ENCODE measurements around the gene AARS2.

Gene AARS2

GRCh38 chr6:44272999-44273566, 40.1 kb downstream of the AARS2 start:
- DNase-seq, result no peak

GRCh38 chr6:44272529-44272928, 40.6 kb downstream of the AARS2 start:
- no peak for DNase-seq

DNA sequence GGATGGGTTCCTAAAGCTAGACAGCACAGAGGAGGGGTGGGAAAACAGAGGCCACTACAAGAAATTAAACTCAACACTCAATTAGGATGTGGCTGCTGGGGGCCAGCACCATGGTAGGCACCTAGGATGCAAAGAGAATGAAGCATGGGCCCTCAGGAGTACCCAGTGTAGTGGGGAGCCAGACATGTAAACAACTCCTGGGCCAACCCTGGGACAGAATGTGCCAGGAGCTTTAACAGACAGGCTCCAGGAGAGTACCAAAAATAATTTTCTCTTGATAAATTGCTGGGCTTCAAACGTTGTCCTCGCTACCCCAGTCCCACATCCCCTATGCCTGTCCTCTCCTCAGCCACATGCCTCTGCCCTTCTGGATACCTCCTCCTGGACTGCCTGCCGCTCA, 41.2 kb downstream of the AARS2 start:
- no peak for DNase-seq

DNA sequence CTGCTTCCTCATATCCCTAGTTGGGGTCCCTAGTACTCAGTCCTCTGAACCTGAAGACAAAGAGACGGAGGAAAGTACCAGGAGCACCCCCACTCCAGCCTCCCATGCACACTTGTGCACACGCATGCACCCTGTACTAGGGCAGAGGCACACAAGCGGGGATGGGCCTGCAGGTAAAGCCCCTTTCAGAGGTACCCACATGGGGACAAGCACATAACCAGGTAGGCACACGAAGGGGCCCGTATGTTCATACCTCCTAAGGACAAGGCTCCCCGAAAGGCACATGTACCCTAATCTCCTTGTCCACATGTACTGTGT, 41.8 kb downstream of the AARS2 start:
- DNase-seq, result no peak

GRCh38 chr6:44270526-44271405, 42.4 kb downstream of the AARS2 start:
- DNase-seq, result peak; percentile 43

- peak; percentile 37 for DNase-seq
Observed at GRCh38 chr6:44269921-44270525, 43.1 kb downstream of the AARS2 start, which contains the start of gene TMEM151B. TMEM151B (plus strand) TSS chr6:44270450; CDS start chr6:44270743, 293 bp downstream.

DNA sequence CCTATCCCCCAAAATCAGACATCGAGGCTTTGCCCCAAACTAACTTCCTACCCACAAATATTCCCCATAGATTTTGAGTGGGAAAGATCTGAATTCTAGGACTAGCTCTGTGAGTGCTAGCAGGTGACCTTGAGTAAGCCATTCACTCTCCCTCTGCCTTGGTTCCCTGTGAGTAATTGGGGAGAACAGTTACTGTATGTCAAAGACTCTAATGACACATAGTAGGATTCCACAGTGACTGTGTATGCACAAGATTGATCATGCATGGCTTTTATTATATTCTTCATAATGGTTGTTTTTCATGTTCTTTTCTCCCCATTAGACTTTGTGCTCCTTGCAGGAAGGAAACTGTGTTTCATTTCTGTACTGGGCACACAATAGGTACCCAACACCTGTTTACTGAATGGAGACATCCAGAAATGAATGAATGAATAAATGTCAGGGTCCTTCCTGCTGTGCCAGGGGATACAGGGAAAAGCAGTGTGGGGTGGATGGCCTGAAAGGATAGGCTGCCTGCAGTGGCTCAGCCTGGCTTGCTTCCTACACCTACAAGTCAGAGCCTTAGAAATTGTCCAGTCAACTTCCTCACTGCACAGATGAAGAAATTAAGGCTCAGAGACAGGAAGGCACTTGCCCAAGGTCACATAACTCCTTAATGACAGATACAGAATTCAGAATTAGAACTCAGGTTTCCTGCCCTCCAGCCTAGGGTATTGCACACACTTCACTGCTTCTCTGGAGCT, 43.8 kb downstream of the AARS2 start:
- no peak for DNase-seq

GRCh38 chr6:44268095-44268628, 45.0 kb downstream of the AARS2 start:
- DNase-seq, result peak; percentile 64

DNA sequence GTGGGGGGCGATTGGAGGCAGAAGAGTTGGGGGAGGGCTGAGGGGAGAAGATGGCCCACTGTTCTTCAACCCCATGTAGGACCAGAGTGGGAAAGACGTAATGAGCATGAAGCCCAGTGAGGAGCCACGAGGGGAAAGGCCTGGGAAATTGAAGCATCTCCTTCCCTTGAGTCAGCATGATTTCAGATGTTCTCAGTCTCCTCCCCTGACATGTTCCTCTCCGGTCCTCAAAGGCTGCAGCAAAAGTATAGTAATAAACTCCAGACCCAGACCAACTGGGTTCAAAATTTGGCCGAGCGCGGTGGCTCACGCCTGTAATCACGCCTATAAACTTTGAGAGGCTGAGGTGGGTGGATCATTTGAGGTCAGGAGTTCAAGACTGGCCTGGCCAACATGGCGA, 45.9 kb downstream of the AARS2 start:
- no peak for DNase-seq

DNA sequence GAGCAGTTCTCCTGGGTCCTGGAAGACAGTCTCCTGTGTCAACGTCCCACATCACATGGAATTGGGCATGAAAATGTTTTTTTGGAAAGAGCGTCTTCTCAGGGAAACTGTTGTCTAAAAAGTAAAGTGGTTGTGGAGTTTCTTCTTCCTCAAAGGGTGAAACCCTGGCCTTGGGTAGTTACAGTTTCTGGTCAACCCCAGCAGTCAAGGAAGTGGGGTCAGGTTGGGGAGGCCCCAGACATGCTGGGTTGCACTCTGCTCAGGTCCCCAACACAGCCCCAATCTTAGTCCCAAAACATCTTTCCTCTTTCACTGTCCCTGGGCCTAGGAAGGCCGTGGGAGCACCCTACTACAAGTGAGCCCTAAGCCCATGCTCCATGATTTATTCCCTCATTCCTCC, 46.8 kb downstream of the AARS2 start:
- DNase-seq, result no peak

GRCh38 chr6:44265722-44266233, 47.4 kb downstream of the AARS2 start:
- no peak for DNase-seq

- DNase-seq, result peak; percentile 87
Observed at GRCh38 chr6:44265007-44265721, 48.0 kb downstream of the AARS2 start, which contains the start of gene NFKBIE. NFKBIE (minus strand) TSS chr6:44265551; CDS start chr6:44265346, 205 bp downstream.

- no peak for DNase-seq
Observed at GRCh38 chr6:44264154-44265006, 48.8 kb downstream of the AARS2 start.

GRCh38 chr6:44263354-44264100, 49.6 kb downstream of the AARS2 start:
- DNase-seq, result no peak

GRCh38 chr6:44262467-44263353, 50.4 kb downstream of the AARS2 start:
- no peak for DNase-seq

DNA sequence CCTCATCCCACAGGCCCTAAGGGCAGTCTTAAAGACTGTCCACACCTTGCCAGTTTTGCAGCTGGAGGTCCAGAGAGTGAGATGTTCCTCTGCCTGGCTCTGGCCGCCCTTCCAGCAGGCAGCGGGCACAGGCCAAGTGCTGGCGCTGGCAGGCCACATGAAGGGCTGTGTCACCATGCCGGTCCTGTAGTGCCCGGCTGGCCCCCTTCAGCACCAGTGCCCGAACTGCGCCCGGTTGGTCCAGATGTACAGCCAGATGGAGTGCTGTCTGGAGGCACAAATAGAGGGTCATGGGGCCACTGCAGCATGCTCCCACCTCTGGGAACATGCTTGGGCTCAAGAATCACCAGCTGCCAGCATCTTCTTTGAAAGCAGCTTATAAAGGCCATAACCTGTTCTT, 51.6 kb downstream of the AARS2 start:
- DNase-seq, result no peak

DNA sequence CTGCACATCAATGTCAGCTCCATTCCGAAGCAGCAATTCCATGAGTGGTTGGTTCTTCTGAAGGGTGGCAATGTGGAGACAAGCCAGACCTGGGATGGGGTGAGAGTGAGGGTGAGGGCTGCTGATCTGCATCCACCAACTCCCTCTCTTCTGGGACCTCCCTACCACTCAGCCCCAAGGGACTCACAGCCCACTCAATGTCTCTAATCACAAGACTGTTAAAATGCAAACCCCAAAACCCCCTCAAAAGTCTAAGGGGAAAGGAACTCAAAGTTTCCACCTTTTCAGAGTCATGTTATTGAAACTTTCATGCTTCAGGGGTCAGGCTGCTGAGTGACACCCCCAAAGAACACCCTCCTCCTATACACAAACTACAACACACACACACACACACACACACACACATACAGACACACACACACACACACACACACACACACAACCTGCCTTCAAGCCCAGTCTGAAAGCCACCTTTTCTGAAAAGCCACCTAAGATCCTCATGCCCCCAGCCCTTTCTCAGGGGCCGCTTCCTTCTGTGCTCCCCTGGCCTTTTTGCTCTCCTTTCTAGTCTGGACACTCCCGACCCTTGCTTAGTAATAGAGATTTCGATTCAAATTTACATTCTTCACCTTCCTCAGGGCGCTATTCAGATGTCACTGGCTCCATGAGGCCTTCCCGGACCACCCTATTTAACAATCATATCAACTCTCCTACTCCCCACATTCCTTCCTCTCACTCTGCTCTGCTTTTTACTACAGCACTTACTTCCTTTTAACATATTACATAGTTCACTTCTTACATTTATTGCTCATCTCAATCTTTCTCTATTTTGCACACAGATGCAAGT, 52.5 kb downstream of the AARS2 start:
- no peak for DNase-seq

DNA sequence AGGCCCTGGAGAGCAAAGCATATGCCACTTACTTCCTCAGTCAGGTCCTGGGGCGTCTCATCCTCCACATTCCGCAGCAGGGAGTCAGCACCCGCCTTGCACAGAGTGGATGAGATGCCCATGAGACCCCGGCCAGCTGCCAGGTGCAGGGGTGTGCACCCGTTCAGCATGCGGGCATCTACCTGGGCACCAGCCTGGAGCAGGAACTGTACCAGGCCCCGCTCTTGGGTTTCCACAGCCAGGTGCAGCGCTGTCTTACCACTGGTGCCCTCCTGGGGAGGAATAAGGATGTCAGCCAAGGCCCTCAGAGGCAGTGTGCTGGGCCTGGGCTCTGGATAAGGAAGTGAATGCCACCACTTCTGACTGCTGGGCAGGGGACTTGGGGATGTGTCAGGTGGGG, 53.1 kb downstream of the AARS2 start:
- DNase-seq, result no peak
